Activated CD4-positive, alpha-beta T cell treated with anti-CD3 and anti-CD28 coated beads for 24 hours (primary cell): ENCODE measurements around the gene RASAL3.

Experiments
- DNase-seq, 2 donors: peaks; one replicate each; pipeline ENCODE4 v3.0.0-alpha.2; 2020; ENCODE audit warnings: low read depth in 2 of 2

Gene RASAL3

GRCh38 chr19:15449620-15450527, 14.5 kb downstream of the RASAL3 start, which contains the start of gene WIZ:
TSS of gene WIZ (minus strand) at chr19:15449956. CDS start at chr19:15448307, 1,649 bp downstream.
- peak; percentile 74 to 83 for DNase-seq

DNA sequence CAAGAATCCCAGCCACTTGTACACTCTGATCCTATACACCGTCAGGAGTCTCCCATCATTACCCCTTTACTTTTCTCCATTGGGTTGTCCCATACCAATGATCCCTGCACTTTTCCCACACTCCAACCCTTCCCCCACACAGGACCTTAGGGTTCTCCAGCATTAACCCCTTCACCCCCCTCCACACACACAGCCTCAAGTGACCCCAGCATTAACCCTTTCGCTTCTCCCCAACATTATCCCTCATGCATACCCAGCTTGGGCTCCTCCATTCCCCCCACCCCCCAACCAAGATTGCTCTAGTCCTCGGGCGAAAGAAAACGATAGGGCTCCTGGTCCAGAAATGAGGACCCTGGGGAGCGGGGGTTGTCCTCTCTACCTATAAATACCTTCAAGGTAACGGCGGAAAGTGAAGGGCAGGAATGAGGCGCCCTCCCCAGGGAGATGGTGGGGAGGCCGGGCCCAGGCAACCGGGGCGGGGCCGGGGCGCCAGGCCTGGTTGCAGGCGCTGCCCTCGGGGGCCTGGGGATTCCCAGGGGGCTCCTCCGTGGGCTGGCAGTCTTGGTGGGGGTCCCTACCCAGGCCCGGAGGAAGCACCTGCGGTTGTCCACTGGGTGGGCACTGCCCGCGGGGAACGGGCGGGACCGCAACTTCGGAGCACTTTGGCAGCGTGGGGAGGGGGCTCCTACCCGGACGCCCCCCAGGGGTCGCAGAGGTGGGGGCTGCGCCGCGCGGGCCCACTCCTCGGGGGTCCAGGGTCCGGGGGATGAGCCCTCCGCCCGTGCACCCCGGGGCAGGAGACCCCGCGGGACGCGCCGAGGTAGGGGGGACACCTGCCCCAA, 15.3 kb downstream of the RASAL3 start:
- DNase-seq, result no peak

DNA sequence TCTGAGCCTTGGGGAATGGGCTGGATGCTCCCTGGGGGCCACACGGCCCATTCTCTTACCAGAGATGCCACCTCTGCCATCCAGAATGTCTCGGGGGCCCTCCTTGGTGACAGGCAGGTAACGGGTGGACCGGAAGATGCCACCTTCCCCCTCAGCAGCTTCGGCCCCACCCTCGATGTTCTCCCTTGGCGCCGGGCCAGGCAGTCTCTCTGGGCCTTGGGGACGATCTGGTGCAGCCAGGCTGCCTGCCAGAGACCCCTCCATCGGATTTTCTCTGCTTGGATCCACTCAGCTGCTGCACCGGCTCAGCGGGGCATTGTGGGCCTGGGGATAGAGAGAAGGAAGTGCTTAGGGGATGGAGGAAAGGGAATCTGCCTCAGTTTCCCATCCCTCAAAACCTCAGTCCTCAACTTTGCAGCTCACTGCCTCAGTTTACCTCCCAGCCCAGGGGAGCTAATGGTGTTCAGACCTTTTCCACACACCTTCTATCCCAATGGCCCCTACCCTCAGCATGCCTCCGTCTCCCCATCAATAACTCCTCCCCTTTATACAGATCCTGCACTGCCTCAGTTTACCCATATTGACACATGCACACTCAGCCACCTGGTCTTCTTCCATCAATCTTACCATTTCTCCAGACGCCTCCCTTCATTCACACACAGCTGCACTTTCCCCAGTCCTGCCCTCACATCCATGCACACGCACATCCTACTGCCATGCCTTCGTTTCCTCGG, 16.1 kb downstream of the RASAL3 start:
- no peak for DNase-seq

DNA sequence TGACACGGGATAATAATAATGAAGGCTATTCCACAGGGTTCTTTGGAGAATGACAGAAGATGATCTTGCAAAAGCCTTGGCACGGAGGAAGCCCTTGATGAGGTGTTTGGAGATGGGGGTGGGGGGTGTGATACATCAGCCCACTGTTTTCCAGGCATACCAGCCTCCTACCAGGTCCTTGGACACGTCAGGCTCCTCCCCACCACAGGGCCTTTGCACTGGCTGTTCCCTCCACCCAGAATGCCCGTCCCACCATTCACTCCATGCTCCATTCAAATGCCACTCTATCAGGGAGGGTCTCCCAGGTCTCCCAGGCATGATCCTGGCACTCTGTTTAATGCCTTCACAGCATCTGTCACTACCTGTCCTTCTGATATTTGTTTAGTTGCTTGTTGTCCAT, 17.3 kb downstream of the RASAL3 start:
- DNase-seq, result no peak

DNA sequence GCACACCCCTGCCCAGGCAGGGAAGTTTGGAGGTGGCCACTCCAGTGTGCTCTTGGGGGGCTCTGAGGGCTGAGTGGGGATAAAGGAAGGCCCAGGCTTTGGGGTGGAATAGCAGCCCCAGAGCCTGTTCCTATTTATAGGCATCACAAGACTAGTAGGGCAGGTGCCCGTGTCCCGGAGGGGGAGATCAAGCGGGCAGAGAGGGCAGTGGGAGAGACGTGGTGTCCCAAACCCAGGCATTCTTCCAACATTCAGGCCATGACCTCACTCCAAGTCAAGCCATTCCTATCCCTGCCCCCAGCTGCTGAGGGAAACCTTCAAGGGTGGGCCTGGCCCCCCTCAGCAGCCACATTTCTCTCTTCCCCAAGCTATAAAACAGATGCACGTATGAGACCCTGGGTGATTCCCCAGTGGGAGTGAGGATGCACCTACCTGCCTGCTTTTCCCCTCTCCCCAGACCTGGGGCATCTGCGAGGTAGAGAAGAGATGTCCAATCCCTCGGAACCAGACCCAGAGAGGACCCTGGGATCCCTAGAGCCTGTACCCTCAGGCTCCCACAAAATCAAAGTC, 18.5 kb downstream of the RASAL3 start:
- no peak for DNase-seq

GRCh38 chr19:15445227-15445605, 19.1 kb downstream of the RASAL3 start:
- DNase-seq, result no peak

DNA sequence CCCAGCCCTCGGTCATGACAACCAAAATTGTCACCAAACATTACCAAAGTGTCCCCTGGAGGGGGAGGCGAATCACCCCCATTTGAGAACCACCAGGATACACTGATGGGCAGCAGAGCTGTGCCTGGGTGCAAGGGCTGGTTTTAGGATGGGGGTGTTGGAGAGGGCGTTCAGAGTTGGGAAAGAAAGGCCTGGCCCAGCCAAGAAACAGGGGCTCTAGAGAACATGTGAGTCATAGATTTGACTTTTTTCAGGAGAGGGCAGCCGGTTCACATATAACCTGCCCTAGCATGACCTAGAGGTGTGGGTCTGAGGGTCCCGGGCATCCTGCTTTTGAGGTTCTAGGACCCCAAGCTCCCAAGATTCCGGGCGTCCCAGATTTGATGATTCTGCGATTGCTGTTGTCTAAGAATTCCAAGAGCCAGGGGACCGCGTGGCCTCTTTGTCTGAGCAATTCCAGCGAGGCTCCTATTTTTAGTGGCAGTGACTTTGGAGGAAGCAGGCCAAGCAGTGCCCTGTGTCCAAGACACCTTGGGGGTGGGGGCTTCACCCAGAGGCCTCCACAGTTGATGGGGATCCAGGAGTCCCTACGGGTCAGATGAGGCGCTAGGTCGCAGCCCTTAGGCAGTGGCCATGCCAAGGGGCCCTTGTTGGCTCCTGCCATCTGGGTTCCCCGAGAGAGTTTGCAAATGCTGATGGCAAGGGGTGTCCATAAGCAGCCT, 19.7 kb downstream of the RASAL3 start:
- DNase-seq, result no peak

DNA sequence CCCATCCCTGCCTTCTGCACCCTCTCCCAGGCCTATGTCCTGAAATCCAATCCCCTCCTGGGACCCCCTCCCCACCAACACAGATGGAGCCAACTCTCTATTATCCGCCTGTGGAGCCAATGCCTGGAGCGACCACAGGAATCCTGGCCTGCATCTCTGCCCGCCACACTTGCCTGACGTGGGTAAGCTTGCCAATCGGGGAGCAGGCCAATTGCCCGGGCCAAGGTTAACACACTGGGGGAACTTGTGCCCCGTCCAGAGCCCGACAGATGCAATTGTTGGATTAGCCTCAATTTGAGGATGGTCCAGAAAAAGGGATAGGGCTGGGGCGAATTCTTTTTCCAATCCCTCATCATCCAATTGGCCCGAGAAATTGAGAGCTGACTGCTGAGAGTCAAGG, 20.5 kb downstream of the RASAL3 start:
- DNase-seq, result no peak

DNA sequence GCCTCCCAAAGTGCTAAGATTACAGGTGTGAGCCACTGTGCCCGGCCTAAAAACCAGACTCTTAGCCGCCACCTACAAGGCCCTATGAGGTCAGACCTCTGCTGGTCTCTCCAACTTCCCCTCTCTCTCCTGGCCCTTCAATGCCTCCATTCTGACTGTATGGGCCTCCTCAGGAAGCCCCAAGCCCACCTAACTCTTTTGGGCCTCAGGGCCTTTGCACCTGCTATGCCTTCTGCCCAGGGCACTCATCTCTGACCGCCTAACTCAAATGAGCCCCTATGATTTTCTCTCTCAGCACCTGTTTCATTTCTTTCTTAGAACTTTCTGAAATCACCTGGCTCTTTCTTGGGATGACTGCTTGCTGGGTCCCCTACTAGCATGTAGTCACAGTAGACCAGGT, 21.0 kb downstream of the RASAL3 start:
- DNase-seq, result no peak

GRCh38 chr19:15442142-15442920, 22.0 kb downstream of the RASAL3 start:
- no peak for DNase-seq

DNA sequence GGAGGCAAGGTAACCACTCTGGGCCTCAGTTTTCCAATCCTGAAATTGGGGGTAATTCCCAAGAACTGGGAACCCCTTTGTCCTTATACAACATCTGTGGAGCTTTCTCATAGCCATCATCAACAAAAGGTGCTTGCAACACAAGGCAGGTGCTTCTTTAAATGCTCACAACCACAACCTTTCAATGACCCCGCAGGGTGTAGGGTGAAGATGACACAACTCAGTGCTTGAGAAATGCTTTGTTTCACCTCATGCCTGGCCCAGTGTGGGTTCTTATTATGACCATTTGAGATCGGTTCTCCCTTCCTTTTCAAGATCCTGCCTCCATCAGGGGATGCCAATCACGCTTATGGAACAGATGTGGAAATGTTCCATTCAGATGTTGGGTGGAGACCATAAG, 23.0 kb downstream of the RASAL3 start:
- no peak for DNase-seq

- DNase-seq, result no peak
Measured at GRCh38 chr19:15439821-15440641, 24.3 kb downstream of the RASAL3 start.

DNA sequence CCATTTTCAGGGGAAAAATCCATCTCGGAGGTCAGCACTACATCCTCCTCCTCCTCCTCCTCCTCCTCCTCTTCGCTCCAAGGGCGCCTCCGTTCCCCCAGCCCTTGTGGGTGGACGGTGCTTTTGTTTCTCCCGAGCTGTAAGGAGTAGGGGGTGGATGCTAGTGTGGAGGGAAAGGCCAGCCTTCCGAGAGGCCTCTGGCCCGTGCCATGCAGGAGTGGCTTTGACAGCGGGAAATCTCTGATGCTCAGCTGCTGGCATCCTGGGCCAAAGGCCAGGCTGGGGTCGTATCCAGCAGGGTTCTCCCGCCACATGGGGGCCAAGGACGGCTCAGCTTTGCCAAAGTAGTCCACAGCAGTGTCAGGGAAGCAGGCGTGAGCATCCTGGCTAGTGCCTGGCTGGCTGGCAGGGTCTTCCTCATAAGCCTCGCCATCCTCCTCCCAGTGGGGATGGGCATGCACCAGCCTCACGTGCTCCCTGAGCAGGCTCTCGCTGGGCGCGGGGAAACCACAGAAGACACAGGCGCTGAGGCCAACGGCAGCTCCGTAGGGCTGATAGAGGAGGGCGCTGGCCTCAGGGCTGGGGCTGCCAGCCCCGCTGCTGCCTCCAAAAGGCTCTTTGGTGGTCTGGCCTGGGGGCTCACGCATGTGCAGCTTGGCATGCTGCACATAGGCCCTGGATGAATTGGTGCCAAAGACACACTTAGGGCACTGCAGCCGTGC, 25.1 kb downstream of the RASAL3 start:
- no peak for DNase-seq

DNA sequence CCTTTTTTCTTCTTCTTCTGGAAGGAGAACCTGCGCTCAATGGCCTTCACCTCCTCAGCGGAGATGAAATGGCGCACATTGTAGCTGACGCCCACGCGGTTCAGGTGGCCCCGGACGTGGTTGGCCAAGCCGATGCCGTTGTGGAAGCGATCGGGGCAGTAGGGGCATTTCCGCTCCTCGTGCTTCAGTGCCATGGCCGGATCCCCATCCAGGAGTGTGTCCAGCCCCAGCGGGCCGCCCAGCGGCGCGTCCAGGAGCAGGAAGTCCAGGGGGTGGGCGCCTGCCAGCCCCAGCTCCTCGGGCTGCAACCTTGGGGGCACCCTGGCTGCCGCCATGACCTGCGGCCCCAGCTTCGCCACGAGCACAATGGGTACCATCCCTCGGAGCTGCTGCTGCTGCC, 25.8 kb downstream of the RASAL3 start:
- no peak for DNase-seq

DNA sequence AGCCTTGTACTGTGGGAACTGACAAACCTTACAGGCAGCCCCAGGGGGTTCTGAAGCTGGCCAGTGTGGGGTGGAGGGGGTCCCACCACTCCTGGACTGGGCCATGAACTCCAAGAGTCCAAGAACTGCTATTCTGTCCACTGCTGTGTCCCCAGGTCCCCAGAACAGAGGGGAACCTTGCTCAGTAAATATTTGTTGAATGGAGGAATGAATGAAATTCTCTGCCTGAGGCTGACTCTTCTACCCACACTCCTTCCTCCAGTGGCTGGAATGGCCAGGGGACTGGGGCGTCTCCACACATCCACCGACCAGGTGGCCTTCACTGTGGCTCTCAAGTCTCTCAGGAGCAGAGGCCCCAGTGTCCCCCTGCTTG, 26.2 kb downstream of the RASAL3 start:
- no peak for DNase-seq

DNA sequence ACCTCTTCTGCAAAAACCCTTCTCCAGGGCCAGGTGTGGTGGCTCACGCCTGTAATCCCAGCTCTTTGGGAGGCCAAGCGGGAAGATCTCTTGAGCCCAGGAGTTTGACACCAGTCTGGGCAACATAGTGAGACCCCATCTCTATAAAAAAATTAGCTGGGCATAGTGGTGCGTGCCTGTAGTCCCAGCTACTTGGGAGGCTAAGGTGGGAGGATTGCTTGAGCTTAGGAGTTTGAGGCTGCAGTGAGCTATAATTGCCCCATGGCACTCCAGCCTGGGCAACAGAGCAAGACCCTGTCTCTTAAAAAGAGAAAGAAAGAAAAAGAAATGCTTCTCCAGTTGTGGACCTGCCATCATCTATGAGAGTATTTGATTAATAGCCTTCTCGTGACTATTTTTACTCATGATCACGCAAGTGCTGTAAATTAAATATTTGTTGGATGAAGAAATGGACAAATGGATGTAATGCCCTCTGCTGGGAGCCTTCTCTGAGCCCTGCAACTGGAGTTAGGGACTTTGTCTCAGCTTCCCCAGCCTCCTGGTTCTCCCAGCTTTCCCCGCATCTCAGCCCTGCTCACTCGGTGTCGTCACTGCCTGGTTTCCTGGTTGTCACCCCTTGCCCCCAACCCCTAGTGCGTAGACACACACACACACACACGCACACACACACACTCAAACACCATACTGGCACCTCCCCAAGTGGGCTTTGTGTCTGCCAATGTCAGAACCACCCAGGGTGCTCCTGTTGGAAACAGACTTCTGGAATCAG, 26.8 kb downstream of the RASAL3 start:
- DNase-seq, result no peak

GRCh38 chr19:15436826-15437110, 27.6 kb downstream of the RASAL3 start:
- DNase-seq, result no peak
